Measurements from ENCODE around the gene WDR17. TPM values are rescaled to one million over a fixed set of nuclear protein-coding genes. Genes with fewer than 3 reads are reported as not detected.

WDR17 gene
- total RNA-seq, 6 experiments from 2014 or later = 0.12 to 0.49 (median 0.18) TPM; not detected in 1

GRCh38 chr4:176099314-176099713 is 33.7 kb downstream of the WDR17 start:
- no peak for DNase-seq
- Histone ChIP-seq H3K4me1 (no peaks in the 10 kb centered on the region), H3K36me3 (no peaks in the 10 kb centered on the region), H3K27ac (no peak overlapping the region), H3K27me3 (no peaks in the 10 kb centered on the region), H3K9me3 (no peaks in the 10 kb centered on the region), H3K4me3 (no peak overlapping the region)
- ATAC-seq = no peak
- intact Hi-C loops (cut with DNase I) = no loop called here
- 28% methylated on average over 2 of the region's 2 CpGs for WGBS (ENCODE audit: insufficient coverage, low coverage, low lambda C conversion rate, missing lambda C conversion rate)
- TF ChIP-seq CTCF (IDR thresholded peaks at IDR 0.05) (peak in 1 of 4 donors; percentile 9), POLR2A (IDR thresholded peaks at IDR 0.05) (no peak)

- H3K27me3 ChIP-seq = no peaks in the 10 kb centered on the region
- ATAC-seq = no peak
Observed at GRCh38 chr4:176102414-176103063, 36.9 kb downstream of the WDR17 start.

GRCh38 chr4:176107695-176108094 is 42.1 kb downstream of the WDR17 start:
- TF ChIP-seq POLR2A (IDR thresholded peaks at IDR 0.05) (no peak), CTCF (IDR thresholded peaks at IDR 0.05) (no peak)
- Histone ChIP-seq H3K9me3 (no peaks in the 10 kb centered on the region), H3K4me1 (no peaks in the 10 kb centered on the region), H3K27me3 (no peaks in the 10 kb centered on the region), H3K4me3 (no peak overlapping the region), H3K27ac (no peak overlapping the region), H3K36me3 (no peaks in the 10 kb centered on the region)
- no peak for ATAC-seq
- DNase-seq = no peak
- intact Hi-C loops (cut with DNase I) = no loop called here

More at GRCh38 chr4:176102414-176103063, 36.9 kb downstream of the WDR17 start:
- Histone ChIP-seq H3K27ac (no peak overlapping the region), H3K9me3 (no peaks in the 10 kb centered on the region), H3K4me1 (no peaks in the 10 kb centered on the region), H3K36me3 (no peaks in the 10 kb centered on the region), H3K4me3 (no peak overlapping the region)
- intact Hi-C loops (cut with DNase I) = no loop called here
- DNase-seq = no peak
- no peak for TF ChIP-seq POLR2A (IDR thresholded peaks at IDR 0.05)
- TF ChIP-seq CTCF (IDR thresholded peaks at IDR 0.05) = no peak

DNA sequence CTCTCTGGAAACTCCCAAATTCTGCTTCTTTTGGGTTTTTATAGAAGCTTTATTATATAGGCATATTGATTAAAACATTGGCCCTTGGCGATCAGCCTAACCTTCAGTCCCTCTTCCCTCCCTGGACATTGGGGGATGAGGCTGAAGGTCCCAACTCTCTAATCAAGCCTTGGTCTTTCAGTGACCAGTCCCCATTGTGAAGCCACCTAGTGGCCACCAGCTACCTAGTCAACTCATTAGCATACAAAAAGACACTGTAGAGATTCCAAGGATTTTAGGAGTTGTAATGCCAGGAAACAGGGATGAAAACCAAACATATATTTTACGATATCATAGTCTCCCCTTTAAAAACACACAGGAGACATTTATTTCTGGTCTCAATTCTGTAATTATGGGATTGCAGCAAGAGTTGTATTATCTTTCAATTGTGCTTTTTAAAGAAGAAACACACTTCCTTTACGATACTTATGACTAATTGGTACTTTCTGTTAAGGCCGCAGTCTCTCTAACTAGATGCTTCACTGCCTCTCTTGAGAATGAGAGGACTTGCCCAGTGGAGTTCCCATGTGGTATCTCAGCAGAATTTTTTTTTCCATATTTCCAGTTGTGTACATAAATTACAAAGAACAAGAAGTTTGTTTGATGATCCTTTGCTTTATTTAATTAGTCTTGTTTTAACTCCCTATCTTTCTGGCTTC is 58.2 kb downstream of the WDR17 start:
- DNase-seq = peak in 1 of 3 donors; percentile 20
- intact Hi-C loops (cut with DNase I) = no loop called here

More for the DNA sequence above, 58.2 kb downstream of the WDR17 start:
- Histone ChIP-seq H3K9me3 (no peaks in the 10 kb centered on the region), H3K27me3 (no peaks in the 10 kb centered on the region), H3K4me1 (no peaks in the 10 kb centered on the region), H3K4me3 (no peak overlapping the region), H3K36me3 (no peaks in the 10 kb centered on the region), H3K27ac (no peak overlapping the region)
- TF ChIP-seq CTCF (IDR thresholded peaks at IDR 0.05) = peak; percentile 40 to 60 (median 50)
- no peak for TF ChIP-seq POLR2A (IDR thresholded peaks at IDR 0.05)
- 31% methylated on average over 4 of the region's 4 CpGs for WGBS (ENCODE audit: insufficient coverage, low coverage, low lambda C conversion rate, missing lambda C conversion rate)
- peak; percentile 69 to 77 (median 74) for ATAC-seq
